ENCODE data around the gene DAGLB.
"Not testable (repeated sequence)": the region's sequence is repeated elsewhere in the genome, so short reads cannot be mapped to it uniquely, and the experiment has no call there.

DAGLB gene

GRCh38 chr7:6398943-6399342 lies 48.8 kb downstream of the DAGLB start:
- DNase-seq (ENCODE audit: low read depth in 2 of 2) = no peak

GRCh38 chr7:6397759-6398495 lies 49.8 kb downstream of the DAGLB start:
- DNase-seq (ENCODE audit: low read depth in 2 of 2) = not testable (repeated sequence)

- DNase-seq (ENCODE audit: low read depth in 2 of 2) = no peak
Measured at GRCh38 chr7:6395898-6396595, 51.7 kb downstream of the DAGLB start.

- DNase-seq (ENCODE audit: low read depth in 2 of 2) = no peak
Measured at GRCh38 chr7:6394114-6394513, 53.6 kb downstream of the DAGLB start.

- DNase-seq (ENCODE audit: low read depth in 2 of 2) = no peak
Measured at GRCh38 chr7:6393667-6394056, 54.1 kb downstream of the DAGLB start.

- DNase-seq (ENCODE audit: low read depth in 2 of 2) = no peak
Measured at GRCh38 chr7:6392712-6393666, 54.8 kb downstream of the DAGLB start.

GRCh38 chr7:6389728-6390127 lies 58.0 kb downstream of the DAGLB start:
- DNase-seq (ENCODE audit: low read depth in 2 of 2) = no peak

GRCh38 chr7:6387734-6388294 lies 59.9 kb downstream of the DAGLB start:
- DNase-seq (ENCODE audit: low read depth in 2 of 2) = no peak

- no peak for DNase-seq (ENCODE audit: low read depth in 2 of 2)
Measured at GRCh38 chr7:6386779-6387178, 61.0 kb downstream of the DAGLB start.

GRCh38 chr7:6385909-6386560 lies 61.7 kb downstream of the DAGLB start:
- no peak for DNase-seq (ENCODE audit: low read depth in 2 of 2)

GRCh38 chr7:6385110-6385781 lies 62.5 kb downstream of the DAGLB start:
- DNase-seq (ENCODE audit: low read depth in 2 of 2) = no peak

- DNase-seq (ENCODE audit: low read depth in 2 of 2) = no peak
Measured at GRCh38 chr7:6384327-6384726, 63.4 kb downstream of the DAGLB start.

- DNase-seq (ENCODE audit: low read depth in 2 of 2) = no peak
Measured at GRCh38 chr7:6382817-6383216, 64.9 kb downstream of the DAGLB start.

- not testable (repeated sequence) for DNase-seq (ENCODE audit: low read depth in 2 of 2)
Measured at GRCh38 chr7:6381846-6382245, 65.9 kb downstream of the DAGLB start.

GRCh38 chr7:6380310-6381095 lies 67.3 kb downstream of the DAGLB start:
- DNase-seq (ENCODE audit: low read depth in 2 of 2) = no peak

GRCh38 chr7:6379886-6380285 lies 67.9 kb downstream of the DAGLB start:
- DNase-seq (ENCODE audit: low read depth in 2 of 2) = no peak

GRCh38 chr7:6378556-6378955 lies 69.2 kb downstream of the DAGLB start:
- DNase-seq (ENCODE audit: low read depth in 2 of 2) = not testable (repeated sequence)

GRCh38 chr7:6376820-6377219 lies 70.9 kb downstream of the DAGLB start:
- DNase-seq (ENCODE audit: low read depth in 2 of 2) = no peak

- DNase-seq (ENCODE audit: low read depth in 2 of 2) = no peak
Measured at GRCh38 chr7:6375348-6376101, 72.2 kb downstream of the DAGLB start.

Measured in stimulated activated CD4-positive, alpha-beta T cell treated with anti-CD3 and anti-CD28 coated beads, Interleukin-1b, Interleukin-23, amount 100 ng/mL, for 4 hours (primary cell).